GM12873 (cell line): Measurements from ENCODE around the gene FAAP20.

Source experiments
- CTCF ChIP-seq: IDR thresholded peaks from 2 replicates; pipeline ENCODE4 v1.5.1; 2012; ENCODE audit warnings: low read depth, mild to moderate bottlenecking, moderate library complexity, low read length, control low read depth; ENCODE audit not compliant: insufficient read depth; ENCODE audit errors: missing control alignments

The FAAP20 gene

GRCh38 chr1:2238361-2239012, 43.9 kb upstream of the FAAP20 start:
- no peak for TF ChIP-seq CTCF

GRCh38 chr1:2237773-2238172, 43.2 kb upstream of the FAAP20 start:
- peak; percentile 17 for TF ChIP-seq CTCF

GRCh38 chr1:2236695-2237677, 42.4 kb upstream of the FAAP20 start:
- TF ChIP-seq CTCF, result no peak

- TF ChIP-seq CTCF, result no peak
Observed at GRCh38 chr1:2235300-2235998, 40.9 kb upstream of the FAAP20 start.

- TF ChIP-seq CTCF, result no peak
Observed at GRCh38 chr1:2234762-2235113, 40.2 kb upstream of the FAAP20 start.

- TF ChIP-seq CTCF, result no peak
Observed at GRCh38 chr1:2233997-2234761, 39.6 kb upstream of the FAAP20 start.
